MV-4-11 (cell line): ENCODE results near the gene ATP8B1.
"Not testable (repeated sequence)": the region's sequence is repeated elsewhere in the genome, so short reads cannot be mapped to it uniquely, and the experiment has no call there.

Source experiments
- DNase-seq: peaks from one replicate; lab custom pipeline; 2025; lab: John Stamatoyannopoulos, UW

Gene ATP8B1

GRCh38 chr18:57660961-57661360 is 142.2 kb downstream of the ATP8B1 start:
- no peak for DNase-seq

GRCh38 chr18:57659460-57660102 is 143.5 kb downstream of the ATP8B1 start:
- no peak for DNase-seq

DNA sequence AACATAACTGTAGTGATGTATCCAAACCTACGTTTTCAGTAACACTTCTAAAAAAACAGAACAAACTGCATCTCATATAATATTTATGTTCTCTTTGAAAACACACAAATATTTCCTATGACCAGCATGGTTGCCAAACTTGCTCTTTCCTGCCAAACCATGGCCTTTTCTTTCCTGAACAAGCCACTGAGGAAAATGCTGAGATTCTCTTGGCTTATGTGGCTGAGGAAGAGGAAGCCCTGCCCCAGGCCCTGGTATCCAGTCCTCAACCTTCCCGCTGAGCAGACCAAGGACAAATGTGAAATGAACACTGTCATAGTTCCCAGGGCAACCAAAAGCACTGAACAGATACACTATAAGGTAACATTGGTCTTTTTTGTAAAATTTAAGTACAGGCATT is 145.6 kb downstream of the ATP8B1 start:
- DNase-seq: no peak

- DNase-seq: peak; percentile 85
Observed at GRCh38 chr18:57655740-57656139, 147.4 kb downstream of the ATP8B1 start.

- DNase-seq: no peak
Observed at GRCh38 chr18:57651914-57652313, 151.2 kb downstream of the ATP8B1 start.

- peak; percentile 71 for DNase-seq
Observed at GRCh38 chr18:57649556-57650500, 153.3 kb downstream of the ATP8B1 start.

DNA sequence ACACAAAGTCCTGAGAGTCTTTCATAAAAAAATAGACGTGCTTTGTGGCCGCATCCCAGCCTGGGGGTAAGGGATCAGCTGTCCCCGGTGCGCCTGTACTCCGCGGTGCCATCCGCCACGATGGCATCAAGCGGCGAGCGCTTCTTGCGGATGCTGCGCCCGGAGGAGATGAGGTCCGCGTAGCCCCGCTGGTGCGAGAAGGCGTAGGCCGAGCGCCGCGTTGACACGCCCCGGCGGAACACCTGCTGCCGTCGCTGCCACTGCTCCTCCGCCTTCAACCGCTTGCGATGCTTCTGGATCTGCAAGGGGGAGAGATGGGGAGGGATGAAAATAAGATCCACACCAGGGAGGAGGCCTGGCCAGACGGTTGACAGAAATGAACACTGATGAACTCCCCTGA is 154.7 kb downstream of the ATP8B1 start:
- DNase-seq: no peak

GRCh38 chr18:57644540-57644939 is 158.6 kb downstream of the ATP8B1 start:
- peak; percentile 8 for DNase-seq

DNA sequence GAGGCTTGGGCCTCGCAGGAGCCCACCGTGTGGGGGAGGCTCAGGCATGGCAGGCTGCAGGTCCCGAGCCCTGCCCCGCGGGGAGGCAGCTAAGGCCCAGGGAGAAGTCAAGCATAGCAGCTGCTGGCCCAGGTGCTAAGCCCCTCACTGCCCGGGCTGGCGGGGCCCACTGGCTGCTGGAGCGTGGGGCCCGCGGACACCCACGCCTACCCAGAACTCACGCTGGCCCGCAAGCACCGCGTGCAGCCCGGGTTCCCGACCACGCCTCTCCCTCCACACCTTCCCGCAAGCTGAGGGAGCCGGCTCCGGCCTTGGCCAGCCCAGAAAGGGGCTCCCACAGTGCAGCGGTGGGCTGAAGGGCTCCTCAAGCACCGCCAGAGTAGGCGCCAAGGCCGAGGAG is 159.4 kb downstream of the ATP8B1 start:
- not testable (repeated sequence) for DNase-seq

DNA sequence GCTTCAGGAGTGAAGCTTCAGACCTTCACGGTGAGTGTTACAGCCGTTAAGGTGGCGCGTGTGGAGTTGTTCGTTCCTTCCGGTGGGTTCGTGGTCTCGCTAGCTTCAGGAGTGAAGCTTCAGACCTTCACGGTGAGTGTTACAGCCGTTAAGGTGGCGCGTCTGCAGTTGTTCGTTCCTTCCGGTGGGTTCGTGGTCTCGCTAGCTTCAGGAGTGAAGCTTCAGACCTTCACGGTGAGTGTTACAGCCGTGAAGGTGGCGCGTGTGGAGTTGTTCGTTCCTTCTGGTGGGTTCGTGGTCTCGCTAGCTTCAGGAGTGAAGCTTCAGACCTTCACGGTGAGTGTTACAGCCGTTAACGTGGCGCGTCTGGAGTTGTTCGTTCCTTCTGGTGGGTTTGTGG is 160.7 kb downstream of the ATP8B1 start:
- not testable (repeated sequence) for DNase-seq

- DNase-seq: no peak
Observed at GRCh38 chr18:57640749-57641148, 162.4 kb downstream of the ATP8B1 start.

GRCh38 chr18:57640236-57640635 is 162.9 kb downstream of the ATP8B1 start:
- no peak for DNase-seq

DNA sequence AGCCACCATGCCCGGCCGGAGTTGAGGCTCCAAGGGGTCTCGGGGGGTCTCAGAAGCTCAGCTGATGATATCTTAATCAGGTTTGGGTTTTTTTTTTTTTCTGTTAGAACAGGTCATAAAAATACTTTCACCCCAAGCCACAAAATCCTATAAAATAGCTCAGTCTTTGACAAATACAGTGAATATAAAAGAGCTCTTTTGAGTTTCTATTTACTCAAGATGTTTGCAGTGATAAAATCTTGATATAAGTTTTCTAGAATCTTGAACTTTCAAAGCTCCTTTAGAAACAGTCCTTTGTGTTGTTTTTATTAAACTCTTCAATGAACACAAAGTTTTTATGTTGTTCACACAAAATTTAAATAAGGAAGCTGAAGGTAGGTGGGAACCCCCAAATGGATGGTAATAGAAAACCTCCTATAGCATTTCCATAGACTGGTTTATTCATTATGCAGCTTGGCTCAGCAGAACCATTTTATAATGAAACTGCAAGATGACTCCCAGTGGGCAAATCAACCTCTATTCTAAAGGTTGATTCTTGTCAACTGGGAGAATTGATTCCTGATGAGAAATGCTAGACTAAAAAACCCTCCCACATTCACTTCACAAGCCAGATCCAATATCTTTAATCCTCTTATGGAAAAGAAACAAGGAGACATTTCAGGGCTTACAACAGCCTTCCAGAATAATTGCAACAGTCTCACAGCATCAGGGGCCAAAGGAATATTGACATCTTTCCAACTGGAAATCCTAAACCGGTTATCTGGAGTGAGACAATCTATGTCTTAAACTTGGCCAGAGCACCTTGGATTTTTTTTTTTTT is 167.9 kb downstream of the ATP8B1 start:
- no peak for DNase-seq

DNA sequence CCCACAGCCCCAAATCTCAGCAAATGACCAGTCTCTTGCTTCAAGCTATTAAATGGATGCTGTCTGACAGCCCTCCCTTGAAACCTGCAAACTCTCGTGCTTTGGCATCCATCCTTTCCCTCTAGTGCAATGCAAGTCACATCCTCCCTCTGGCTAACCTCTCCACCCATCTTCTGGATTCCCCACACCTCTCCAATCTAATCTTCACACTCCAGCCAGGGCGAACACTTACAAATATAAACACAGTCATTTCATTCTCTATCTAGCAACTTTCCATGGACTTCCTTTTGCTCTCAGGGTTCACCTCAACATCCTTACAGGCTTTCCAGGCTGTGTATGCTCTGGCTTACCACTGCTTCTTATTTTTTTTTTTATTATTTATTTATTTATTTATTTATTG is 171.4 kb downstream of the ATP8B1 start:
- DNase-seq: no peak

DNA sequence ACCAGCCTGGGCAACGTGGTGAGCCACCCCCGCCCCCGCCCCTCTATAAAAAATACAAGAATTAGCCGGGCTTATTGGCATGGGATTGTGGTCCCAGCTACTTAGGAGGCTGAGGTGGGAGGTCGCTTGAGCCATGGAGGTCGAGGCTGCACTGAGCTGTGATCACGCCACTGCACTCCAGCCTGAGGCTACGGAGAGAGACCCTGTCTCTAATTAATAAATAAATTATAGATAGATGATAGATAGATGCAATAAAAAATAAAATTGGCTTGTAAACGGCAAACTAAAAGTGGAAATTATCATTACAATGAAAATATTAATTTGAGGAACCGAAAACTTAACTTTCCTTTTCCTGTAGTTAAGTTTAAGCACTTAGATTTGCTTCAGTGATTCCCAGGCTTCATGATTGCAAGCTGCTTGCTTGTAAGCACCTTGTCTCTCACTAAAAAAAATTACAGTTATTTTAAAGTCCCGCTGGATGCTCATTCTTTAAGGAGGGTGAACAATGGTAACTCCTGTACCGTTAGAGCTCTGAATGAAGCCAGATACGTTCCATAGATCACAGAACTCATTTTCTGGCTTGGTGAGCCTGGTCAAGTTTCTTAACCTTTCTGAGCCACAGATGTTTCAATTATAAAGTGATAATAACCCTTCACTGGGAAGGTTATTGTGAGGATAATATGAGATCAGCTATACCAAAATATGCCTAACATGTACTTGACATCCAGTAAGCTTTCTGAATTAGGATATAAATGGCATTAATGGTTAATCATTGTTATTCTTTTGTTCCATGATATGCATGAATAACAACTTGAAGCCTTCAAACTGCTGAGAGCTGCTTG is 172.1 kb downstream of the ATP8B1 start:
- peak; percentile 9 for DNase-seq

GRCh38 chr18:57630002-57630753 is 172.9 kb downstream of the ATP8B1 start:
- peak; percentile 91 for DNase-seq

GRCh38 chr18:57629422-57629821 is 173.7 kb downstream of the ATP8B1 start:
- DNase-seq: no peak

GRCh38 chr18:57627488-57627887 is 175.6 kb downstream of the ATP8B1 start:
- no peak for DNase-seq

- DNase-seq: no peak
Observed at GRCh38 chr18:57624988-57625387, 178.1 kb downstream of the ATP8B1 start.

DNA sequence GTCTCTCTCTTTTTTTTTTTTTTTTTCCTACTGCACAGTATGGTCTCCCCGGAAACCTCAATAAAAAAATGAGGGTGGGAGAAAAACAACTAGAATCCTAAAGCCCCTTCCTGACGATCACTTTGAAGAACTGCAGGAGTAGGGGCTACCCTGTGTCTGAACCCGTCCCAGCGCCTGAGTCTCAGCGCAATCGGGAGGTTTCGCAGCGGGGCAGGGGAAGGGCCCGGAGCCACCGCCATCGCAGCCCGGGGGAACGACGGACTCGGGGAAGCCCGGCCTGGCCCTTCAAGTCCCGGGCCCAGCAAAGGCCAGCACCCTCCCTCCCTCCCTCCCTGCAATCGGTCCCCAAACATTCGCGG is 181.9 kb downstream of the ATP8B1 start:
- no peak for DNase-seq

DNA sequence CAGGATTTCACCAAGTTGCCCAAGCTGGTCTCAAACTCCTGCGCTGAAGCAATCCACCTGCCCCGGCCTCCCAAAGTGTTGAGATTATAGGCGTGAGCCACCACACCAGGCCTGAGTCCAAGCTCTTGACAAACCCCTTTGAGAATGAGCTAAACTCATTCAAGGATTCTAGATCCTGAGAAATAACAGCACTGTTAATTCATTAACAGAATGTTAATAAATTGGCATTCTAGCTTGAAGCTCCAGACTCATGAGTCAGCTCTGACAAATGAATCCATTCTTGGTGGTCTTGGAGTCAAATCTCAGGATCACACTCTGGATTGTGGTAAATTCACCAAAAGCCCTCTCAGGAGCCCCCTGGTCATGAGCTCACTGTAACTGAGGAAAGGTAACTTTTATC is 183.2 kb downstream of the ATP8B1 start:
- no peak for DNase-seq
